Measurements from ENCODE around the gene CNR1.
"Not testable (repeated sequence)": the region's sequence is repeated elsewhere in the genome, so short reads cannot be mapped to it uniquely, and the experiment has no call there.

Gene CNR1

GRCh38 chr6:88165844-88166492 is at the start of gene CNR1:
Gene CNR1, minus strand, starts transcription at chr6:88166347. Its CDS starts 21,073 bp downstream, at chr6:88145274.
- no peak for DNase-seq (ENCODE audit: low read depth in 2 of 2)

GRCh38 chr6:88211446-88211845 is 45.3 kb upstream of the CNR1 start:
- DNase-seq (ENCODE audit: low read depth in 2 of 2), result no peak

- no peak for DNase-seq (ENCODE audit: low read depth in 2 of 2)
These were observed 43.2 kb upstream of the CNR1 start for GRCh38 chr6:88209301-88209700.

GRCh38 chr6:88208726-88209125 is 42.6 kb upstream of the CNR1 start:
- no peak for DNase-seq (ENCODE audit: low read depth in 2 of 2)

- DNase-seq (ENCODE audit: low read depth in 2 of 2), result not testable (repeated sequence)
These were observed 35.6 kb upstream of the CNR1 start for GRCh38 chr6:88201734-88202133.

- no peak for DNase-seq (ENCODE audit: low read depth in 2 of 2)
These were observed 18.8 kb upstream of the CNR1 start for GRCh38 chr6:88184921-88185320.

GRCh38 chr6:88183471-88183870 is 17.3 kb upstream of the CNR1 start:
- DNase-seq (ENCODE audit: low read depth in 2 of 2), result no peak

- no peak for DNase-seq (ENCODE audit: low read depth in 2 of 2)
These were observed 13.5 kb upstream of the CNR1 start for GRCh38 chr6:88179692-88180091.

GRCh38 chr6:88177961-88178464 is 11.9 kb upstream of the CNR1 start:
- DNase-seq (ENCODE audit: low read depth in 2 of 2), result no peak

GRCh38 chr6:88174906-88175305 is 8.8 kb upstream of the CNR1 start:
- no peak for DNase-seq (ENCODE audit: low read depth in 2 of 2)

- no peak for DNase-seq (ENCODE audit: low read depth in 2 of 2)
These were observed 5.2 kb upstream of the CNR1 start for GRCh38 chr6:88171312-88171711.

GRCh38 chr6:88168362-88168761 is 2.2 kb upstream of the CNR1 start:
- DNase-seq (ENCODE audit: low read depth in 2 of 2), result no peak

- no peak for DNase-seq (ENCODE audit: low read depth in 2 of 2)
These were observed 1.3 kb upstream of the CNR1 start for GRCh38 chr6:88167352-88167937.

- no peak for DNase-seq (ENCODE audit: low read depth in 2 of 2)
These were observed 575 bp upstream of the CNR1 start for GRCh38 chr6:88166493-88167351.

- DNase-seq (ENCODE audit: low read depth in 2 of 2), result no peak
These were observed 882 bp downstream of the CNR1 start for GRCh38 chr6:88165087-88165843.

GRCh38 chr6:88164061-88164460 is 2.1 kb downstream of the CNR1 start:
- DNase-seq (ENCODE audit: low read depth in 2 of 2), result no peak

- no peak for DNase-seq (ENCODE audit: low read depth in 2 of 2)
These were observed 2.5 kb downstream of the CNR1 start for GRCh38 chr6:88163616-88164015.

GRCh38 chr6:88161940-88162339 is 4.2 kb downstream of the CNR1 start:
- DNase-seq (ENCODE audit: low read depth in 2 of 2), result no peak

GRCh38 chr6:88157106-88157505 is 9.0 kb downstream of the CNR1 start:
- DNase-seq (ENCODE audit: low read depth in 2 of 2), result no peak

- DNase-seq (ENCODE audit: low read depth in 2 of 2), result no peak
These were observed 20.7 kb downstream of the CNR1 start for GRCh38 chr6:88145298-88145963.

GRCh38 chr6:88144637-88145297 is 21.4 kb downstream of the CNR1 start:
- DNase-seq (ENCODE audit: low read depth in 2 of 2), result no peak

All from stimulated activated CD8-positive, alpha-beta memory T cell treated with anti-CD3 and anti-CD28 coated beads, Interleukin-15, amount 100 ng/mL, for 4 hours (primary cell).